ENCODE data around the gene RNASE8.

Gene RNASE8

GRCh38 chr14:21074398-21075272 lies 17.0 kb downstream of the RNASE8 start:
- DNase-seq = no peak

DNA sequence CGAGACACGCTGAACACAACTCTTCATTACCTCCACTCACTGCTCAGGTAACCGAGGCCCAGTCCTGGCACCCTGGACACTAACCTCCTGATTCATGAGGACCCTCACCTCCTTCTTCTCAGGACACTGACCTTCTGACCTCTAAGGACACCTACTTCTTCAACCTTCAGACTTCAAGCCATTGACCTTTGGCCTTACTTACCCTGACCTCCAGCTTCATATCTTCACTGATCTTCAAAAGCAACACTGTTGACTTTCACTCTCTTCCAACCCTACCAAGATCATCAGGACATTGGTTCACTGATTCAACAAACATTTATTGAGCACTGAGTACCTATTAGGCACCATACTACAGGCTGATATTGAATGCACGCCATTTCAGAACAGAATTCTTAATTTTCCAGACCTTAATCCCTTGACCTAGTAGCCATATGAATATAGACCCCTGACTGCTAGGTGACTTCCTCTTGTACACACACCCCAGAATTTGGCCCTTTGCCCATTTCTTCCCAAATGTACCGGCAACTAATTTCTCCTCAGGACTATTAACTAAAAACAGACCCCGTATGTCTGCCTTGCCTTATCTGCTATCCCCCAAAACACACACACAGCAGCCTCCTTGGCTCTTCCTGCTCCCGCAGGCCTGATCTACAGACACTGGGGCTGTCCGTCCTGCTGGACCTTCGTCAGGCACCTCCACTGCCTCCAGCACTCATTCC lies 18.3 kb downstream of the RNASE8 start:
- DNase-seq = no peak

- no peak for DNase-seq
Measured at GRCh38 chr14:21077672-21078071, 20.1 kb downstream of the RNASE8 start.

GRCh38 chr14:21078287-21078686 lies 20.7 kb downstream of the RNASE8 start:
- DNase-seq = no peak

GRCh38 chr14:21078726-21079125 lies 21.1 kb downstream of the RNASE8 start:
- DNase-seq = no peak

DNA sequence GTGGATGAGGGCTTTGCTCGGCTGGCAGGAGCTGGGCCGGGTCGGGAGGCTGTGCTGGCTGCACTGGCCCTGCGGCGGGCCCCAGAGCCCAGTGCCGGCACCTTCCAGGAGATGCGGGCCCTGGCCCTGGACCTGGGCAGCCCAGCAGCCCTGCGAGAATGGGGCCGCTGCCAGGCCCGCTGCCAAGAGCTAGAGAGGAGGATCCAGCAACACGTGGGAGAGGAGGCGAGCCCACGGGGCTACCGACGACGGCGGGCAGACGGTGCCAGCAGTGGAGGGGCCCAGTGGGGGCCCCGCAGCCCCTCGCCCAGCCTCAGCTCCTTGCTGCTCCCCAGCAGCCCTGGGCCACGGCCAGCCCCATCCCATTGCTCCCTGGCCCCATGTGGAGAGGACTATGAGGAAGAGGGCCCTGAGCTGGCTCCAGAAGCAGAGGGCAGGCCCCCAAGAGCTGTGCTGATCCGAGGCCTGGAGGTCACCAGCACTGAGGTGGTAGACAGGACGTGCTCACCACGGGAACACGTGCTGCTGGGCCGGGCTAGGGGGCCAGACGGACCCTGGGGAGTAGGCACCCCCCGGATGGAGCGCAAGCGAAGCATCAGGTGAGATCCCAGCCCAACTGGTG lies 24.0 kb downstream of the RNASE8 start:
- no peak for DNase-seq

DNA sequence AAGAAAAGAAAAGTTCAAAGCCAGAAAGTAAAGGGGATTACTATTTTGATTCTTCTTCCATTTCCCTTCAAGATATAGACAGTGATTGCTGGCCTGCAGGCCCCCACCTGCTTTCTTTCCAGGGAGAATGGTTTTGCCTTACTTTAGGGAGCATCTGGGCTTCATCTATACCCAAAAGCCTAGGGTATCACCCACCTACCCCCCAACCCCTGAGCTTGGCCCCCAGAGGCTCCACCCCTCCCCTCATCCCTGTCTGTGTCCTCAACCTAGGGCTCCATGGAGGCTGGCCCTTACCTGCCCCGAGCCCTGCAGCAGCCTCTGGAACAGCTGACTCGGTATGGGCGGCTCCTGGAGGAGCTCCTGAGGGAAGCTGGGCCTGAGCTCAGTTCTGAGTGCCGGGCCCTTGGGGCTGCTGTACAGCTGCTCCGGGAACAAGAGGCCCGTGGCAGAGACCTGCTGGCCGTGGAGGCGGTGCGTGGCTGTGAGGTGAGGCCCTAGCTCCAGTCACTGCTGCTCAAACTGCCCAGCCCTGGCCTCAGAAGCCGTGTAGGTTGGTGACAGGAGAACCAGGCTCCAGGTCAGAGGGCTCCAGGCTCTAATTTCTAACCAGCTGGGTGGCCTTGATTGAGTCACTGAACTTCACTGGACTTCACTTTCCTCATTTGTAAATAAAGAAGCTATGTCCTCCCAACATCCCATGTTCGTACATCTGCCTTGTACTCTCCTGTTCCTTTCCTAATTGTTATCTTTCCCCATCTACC lies 26.1 kb downstream of the RNASE8 start:
- DNase-seq = no peak

DNA sequence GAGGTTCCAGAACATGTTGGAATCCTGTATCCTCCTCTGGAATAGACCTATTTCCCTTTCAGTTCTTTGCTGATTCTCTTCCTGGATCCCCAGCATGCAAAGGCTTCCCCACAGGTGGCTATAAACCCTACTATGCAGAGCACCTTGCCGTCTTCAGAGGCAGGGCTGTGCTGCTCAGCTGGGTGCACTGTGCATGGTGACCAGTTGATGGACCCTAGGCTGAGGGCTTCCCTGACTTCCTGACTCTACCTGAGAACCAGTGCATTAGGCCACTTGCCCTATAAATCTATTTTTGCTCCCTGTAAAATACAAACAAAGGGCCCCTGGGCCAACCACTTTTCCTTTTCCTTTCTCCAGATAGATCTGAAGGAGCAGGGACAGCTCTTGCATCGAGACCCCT lies 26.8 kb downstream of the RNASE8 start:
- DNase-seq = no peak

GRCh38 chr14:21084998-21085853 lies 27.6 kb downstream of the RNASE8 start:
- DNase-seq = no peak

- DNase-seq = no peak
Measured at GRCh38 chr14:21086908-21087293, 29.3 kb downstream of the RNASE8 start.

DNA sequence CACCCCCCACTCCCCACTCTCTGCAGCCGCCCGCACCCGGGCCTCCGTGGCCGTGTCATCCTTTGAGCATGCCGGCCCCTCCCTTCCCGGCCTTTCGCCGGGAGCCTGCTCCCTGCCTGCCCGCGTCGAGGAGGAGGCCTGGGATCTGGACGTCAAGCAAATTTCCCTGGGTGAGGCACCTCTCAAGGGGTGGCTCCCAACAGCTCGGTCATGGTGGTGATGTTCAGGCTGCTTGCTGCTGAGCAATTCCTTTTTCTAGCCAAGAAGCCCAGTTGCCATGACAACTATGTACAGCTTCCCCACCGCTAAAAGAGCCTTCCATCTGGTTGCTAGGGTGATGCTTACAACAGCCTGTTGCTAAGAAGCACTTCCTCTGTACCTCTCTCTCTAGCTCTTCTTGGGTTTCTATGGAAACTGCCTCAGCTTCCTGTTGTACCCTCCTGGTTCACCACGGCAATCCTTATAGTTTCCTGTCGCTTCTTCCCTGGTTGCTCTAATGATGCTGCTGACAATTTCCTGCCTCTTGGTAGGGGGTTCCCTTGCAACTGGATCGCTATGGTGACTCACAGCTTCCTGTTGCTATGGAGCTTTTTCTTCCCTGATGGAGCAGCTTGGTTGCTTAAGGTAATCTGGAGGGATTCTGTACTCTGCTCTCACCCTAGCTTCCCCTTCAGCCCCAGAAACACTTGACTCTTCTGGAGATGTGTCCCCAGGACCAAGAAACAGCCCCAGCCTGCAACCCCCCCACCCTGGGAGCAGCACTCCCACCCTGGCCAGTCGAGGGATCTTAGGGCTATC lies 29.9 kb downstream of the RNASE8 start:
- DNase-seq = no peak

- DNase-seq = no peak
Measured at GRCh38 chr14:21088687-21089086, 31.1 kb downstream of the RNASE8 start.

GRCh38 chr14:21089271-21089670 lies 31.6 kb downstream of the RNASE8 start:
- DNase-seq = no peak

DNA sequence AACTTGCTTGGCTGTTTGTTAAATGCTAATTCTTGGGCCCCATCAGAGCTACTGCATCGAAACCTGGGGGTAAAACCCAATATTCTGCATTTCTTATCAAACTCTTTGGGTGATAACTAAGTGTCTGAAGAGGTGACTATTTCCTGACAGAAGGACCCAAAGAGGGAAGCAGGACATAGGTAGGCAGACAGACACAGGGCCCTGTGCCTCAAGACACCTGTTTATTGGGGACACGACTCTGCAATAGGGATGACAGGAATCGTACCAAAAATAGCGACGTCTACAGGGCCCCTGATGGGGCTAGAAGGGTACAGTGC lies 32.2 kb downstream of the RNASE8 start:
- no peak for DNase-seq

- DNase-seq = no peak
Measured at GRCh38 chr14:21090194-21090939, 32.7 kb downstream of the RNASE8 start.

DNA sequence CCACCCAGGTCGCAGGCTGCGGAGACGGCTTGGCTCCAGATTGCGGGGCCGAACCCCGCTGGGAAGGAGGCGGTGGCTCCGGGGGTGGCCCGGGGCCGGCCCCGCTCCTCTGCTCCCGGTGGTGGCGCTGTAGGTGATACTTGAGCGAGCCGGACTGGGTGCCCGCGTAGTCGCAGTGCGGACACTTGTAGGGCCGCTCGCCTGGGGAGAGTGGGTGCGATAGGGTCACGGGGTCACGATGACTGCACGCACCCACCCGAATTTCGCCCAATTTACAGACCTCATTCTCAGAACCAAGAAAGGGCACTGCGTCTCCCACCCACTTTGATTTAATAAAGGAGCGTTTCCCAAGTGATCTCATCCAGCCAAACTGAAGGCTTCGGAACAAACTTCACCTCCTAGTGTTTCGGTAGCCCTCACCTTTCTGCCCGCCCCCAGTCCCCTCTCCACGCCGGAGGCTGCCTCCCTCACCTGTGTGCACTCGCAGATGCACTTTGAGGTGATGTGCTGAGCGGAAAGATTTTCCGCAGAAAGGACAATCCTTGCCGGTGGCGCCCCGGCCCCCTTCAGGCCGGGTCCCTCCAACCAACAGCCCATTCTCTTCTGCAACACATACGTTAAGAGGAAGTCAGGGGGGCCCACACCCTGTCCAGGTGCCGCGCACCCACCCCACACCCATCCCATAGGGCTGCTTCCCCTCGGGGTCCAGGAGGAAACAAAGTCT lies 33.5 kb downstream of the RNASE8 start:
- no peak for DNase-seq

DNA sequence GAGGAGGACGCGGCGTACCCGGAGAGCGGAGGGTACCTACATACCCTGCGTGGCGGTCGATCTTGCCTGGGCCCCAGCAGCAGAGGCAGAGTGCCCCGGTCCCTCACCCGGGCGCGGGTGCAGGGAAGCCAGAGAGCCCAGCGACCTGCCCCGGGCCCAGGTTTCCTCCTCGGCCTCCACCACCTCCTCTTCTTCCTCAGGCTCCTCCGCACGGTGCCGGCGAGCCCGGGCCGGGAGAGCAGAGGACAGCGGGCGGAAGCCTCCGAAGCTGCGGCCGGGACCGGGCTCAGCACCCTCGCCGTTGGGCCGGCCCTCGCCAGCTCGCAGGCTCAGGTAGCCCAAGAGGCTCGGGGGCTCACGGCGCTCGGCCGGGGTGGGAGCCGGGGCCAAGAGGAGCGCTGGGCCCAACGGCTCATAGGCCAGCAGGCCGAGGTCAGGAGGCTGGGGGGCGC lies 34.2 kb downstream of the RNASE8 start:
- no peak for DNase-seq

DNA sequence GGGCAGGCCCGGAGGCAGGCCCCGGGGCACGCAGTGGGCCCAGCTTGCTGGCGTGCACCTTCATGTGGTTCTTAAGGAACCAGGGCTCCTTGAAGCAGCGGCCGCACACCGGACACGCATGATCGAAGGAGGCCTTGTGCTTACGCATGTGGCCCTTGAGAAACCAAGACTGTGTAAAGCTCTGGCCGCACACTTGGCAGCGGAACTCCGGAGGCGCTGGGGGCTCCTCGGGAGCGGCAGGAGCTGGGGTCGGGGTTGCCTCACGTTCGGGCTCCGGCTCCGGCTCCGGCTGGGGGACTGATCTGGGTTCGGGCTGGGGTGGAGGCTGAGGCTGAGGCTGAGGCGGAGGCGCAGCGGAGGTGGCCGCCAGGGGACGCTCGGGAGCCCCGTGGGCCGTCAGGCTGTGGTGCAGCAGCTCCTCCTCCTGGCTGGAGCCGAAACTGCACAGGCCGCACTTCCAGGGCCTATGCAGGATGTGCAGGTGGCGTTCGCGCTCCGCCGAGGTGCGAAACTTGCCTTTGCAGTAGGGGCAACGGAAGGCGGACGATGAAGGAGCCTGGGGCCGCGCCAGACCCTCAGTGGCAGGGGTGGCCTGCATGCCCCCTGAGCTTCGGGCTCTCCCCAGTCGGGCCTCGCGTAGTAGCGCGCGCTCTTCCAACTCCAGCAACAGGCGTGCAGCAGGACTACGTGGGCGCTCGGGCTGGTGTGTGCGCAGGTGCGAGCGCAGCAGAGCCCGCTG lies 34.8 kb downstream of the RNASE8 start:
- DNase-seq = peak; percentile 92

DNA sequence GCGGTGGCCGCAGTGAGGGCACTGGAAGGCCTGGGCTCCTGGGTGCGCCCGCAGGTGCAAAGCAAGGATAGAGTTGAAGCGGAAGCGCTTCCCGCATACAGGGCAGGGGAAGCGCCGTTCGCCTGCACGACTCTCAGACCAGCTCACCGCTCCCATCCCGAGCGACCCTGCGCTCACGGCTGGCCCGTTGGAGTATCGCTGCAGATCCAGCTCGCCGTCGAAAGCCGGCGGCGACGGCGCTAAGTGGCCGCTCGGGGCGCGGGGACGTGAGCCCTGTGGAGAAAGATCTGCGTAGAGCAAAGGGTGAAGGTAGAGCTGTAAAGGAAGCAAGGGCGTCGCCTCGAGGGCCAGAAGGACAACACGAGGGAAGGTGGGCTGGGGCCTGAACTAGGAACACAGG lies 35.4 kb downstream of the RNASE8 start:
- DNase-seq = no peak
